Measurements from ENCODE around the gene PTGIS. TPM values are rescaled to one million over a fixed set of nuclear protein-coding genes. Genes with fewer than 3 reads are reported as not detected.

Gene PTGIS
- total and polyA plus RNA-seq, 2 donors (not counting 3 experiments of a cell fraction or from before 2014, with no cell fraction given) = 6.2 to 11.8 TPM

GRCh38 chr20:49515586-49515985 lies 52.4 kb downstream of the PTGIS start:
- DNase-seq (ENCODE audit: low read depth, low spot score) (no peak), FAIRE-seq (no peak)
- no TSS peak for BruUV-seq (replicated peaks)
- Histone ChIP-seq H3K9ac (replicated peaks; ENCODE audit: extremely low read depth, insufficient read depth, low read length) (no peak overlapping the region), H3K4me1 (ENCODE audit: control insufficient read depth, extremely low read depth, insufficient read depth, low read length) (no peaks in the 10 kb centered on the region), H2AFZ (ENCODE audit: low read depth, low read length) (no peak overlapping the region), H3K4me2 (ENCODE audit: insufficient read depth, low read length) (no peak overlapping the region), H3K79me2 (ENCODE audit: control insufficient read depth, insufficient read depth, low read length) (no peaks in the 10 kb centered on the region), H3K27ac (ENCODE audit: insufficient read depth, low read depth, low read length) (no peak overlapping the region), H3K4me3 (replicated peaks in 1 of 3; ENCODE audit: insufficient read depth in 1 of 3, low read depth in 1 of 3, low read length in 3 of 3) (no peak overlapping the region), H3K27me3 (ENCODE audit: control insufficient read depth in 2 of 2, insufficient read depth in 2 of 2, low read length in 2 of 2) (peaks cover 0 to 3% of the 10 kb centered on the region in 2 experiments), H3K36me3 (ENCODE audit: control insufficient read depth in 2 of 2, extremely low read depth in 1 of 2, insufficient read depth in 2 of 2, low read length in 2 of 2) (no peaks in the 10 kb centered on the region), H4K20me1 (replicated peaks; ENCODE audit: control insufficient read depth, extremely low read depth, insufficient read depth, low read length) (no peaks in the 10 kb centered on the region), H3K9me3 (replicated peaks; ENCODE audit: control insufficient read depth, insufficient read depth, low read length) (no peaks in the 10 kb centered on the region), H3K9me1 (replicated peaks; ENCODE audit: control insufficient read depth, extremely low read depth, insufficient read depth, low read length) (no peaks in the 10 kb centered on the region)
- ChIA-PET POLR2A (no interaction called here), CTCF (interaction anchor here (0.7 to 1.3 kb wide), 2 partner anchors 41 to 179 kb away, joined by 3 read pairs; no protein-coding TSS in a partner anchor)
- intact Hi-C loops (cut with micrococcal nuclease) = no loop called here
- TF ChIP-seq MYC (IDR thresholded peaks at IDR 0.05; ENCODE audit: low read depth, low read length) (no peak), FOS (IDR thresholded peaks at IDR 0.05; ENCODE audit: borderline replicate concordance, insufficient read depth, low read length) (no peak), EZH2 (IDR thresholded peaks at IDR 0.05; ENCODE audit: borderline replicate concordance, low read depth, low read length, severe bottlenecking) (no peak), CTCF (IDR thresholded peaks at IDR 0.05; ENCODE audit: extremely low read depth in 1 of 2, insufficient read depth in 1 of 2, low read depth in 1 of 2, low read length in 2 of 2) (no peak)
- dilution Hi-C loops (cut with MboI; ENCODE audit: extremely low pct_ligation_motif_present, low sequenced_read_pairs) = no loop called here

- Histone ChIP-seq H3K4me3 (replicated peaks in 1 of 3; ENCODE audit: insufficient read depth in 1 of 3, low read depth in 1 of 3, low read length in 3 of 3) (no peak overlapping the region), H3K9ac (replicated peaks; ENCODE audit: extremely low read depth, insufficient read depth, low read length) (no peak overlapping the region), H3K79me2 (ENCODE audit: control insufficient read depth, insufficient read depth, low read length) (no peaks in the 10 kb centered on the region), H3K9me3 (replicated peaks; ENCODE audit: control insufficient read depth, insufficient read depth, low read length) (no peaks in the 10 kb centered on the region), H3K27ac (ENCODE audit: insufficient read depth, low read depth, low read length) (no peak overlapping the region), H3K36me3 (ENCODE audit: control insufficient read depth in 2 of 2, extremely low read depth in 1 of 2, insufficient read depth in 2 of 2, low read length in 2 of 2) (no peaks in the 10 kb centered on the region), H3K4me1 (ENCODE audit: control insufficient read depth, extremely low read depth, insufficient read depth, low read length) (no peaks in the 10 kb centered on the region), H4K20me1 (replicated peaks; ENCODE audit: control insufficient read depth, extremely low read depth, insufficient read depth, low read length) (no peaks in the 10 kb centered on the region), H2AFZ (ENCODE audit: low read depth, low read length) (no peak overlapping the region), H3K4me2 (ENCODE audit: insufficient read depth, low read length) (no peak overlapping the region), H3K27me3 (ENCODE audit: control insufficient read depth in 2 of 2, insufficient read depth in 2 of 2, low read length in 2 of 2) (peaks cover 0 to 3% of the 10 kb centered on the region in 2 experiments), H3K9me1 (replicated peaks; ENCODE audit: control insufficient read depth, extremely low read depth, insufficient read depth, low read length) (no peaks in the 10 kb centered on the region)
- ChIA-PET CTCF (interaction anchor here (1.2 kb wide), 1 partner anchor 24 kb away, joined by 3 read pairs; no protein-coding TSS in a partner anchor), POLR2A (no interaction called here)
- TF ChIP-seq EZH2 (IDR thresholded peaks at IDR 0.05; ENCODE audit: borderline replicate concordance, low read depth, low read length, severe bottlenecking) (no peak), POLR2A (IDR thresholded peaks at IDR 0.05; ENCODE audit: low read depth, low read length) (no peak)
- DNase-seq (ENCODE audit: low read depth, low spot score) (no peak), FAIRE-seq (no peak)
- no TSS peak for BruUV-seq (replicated peaks)
- intact Hi-C loops (cut with micrococcal nuclease) = no loop called here
- dilution Hi-C loops (cut with MboI; ENCODE audit: extremely low pct_ligation_motif_present, low sequenced_read_pairs) = no loop called here
Observed at GRCh38 chr20:49513517-49513916, 54.4 kb downstream of the PTGIS start.
